Stimulated activated effector memory CD8-positive, alpha-beta T cell treated with anti-CD3 and anti-CD28 coated beads, Interleukin-12 subunit alpha, Interleukin-12 subunit beta, amount 100 ng/mL, for 72 hours (primary cell): Measurements from ENCODE around the gene SYMPK.
"Not testable (repeated sequence)": the region's sequence is repeated elsewhere in the genome, so short reads cannot be mapped to it uniquely, and the experiment has no call there.

Experiments used
- ATAC-seq: fragments of 150-1000 bp; cut with Tn5 transposase; 2 replicates; pipeline ENCODE4 v1.10.0; 2021
- DNase-seq, 2 donors: peaks; one replicate each; pipeline ENCODE4 v3.0.0; 2021 to 2022; ENCODE audit warnings: low spot score in 2 of 2
- H3K27ac Mint-ChIP-seq: one replicate; pipeline ENCODE4 v1.8.0; 2022; ENCODE audit warnings: mild to moderate bottlenecking, mixed read lengths
- H3K36me3 Mint-ChIP-seq: one replicate; pipeline ENCODE4 v1.8.0; 2022; ENCODE audit warnings: mild to moderate bottlenecking, mixed read lengths
- H3K4me1 Mint-ChIP-seq: one replicate; pipeline ENCODE4 v1.8.0; 2022; ENCODE audit warnings: mixed read lengths
- H3K4me3 Mint-ChIP-seq: one replicate; pipeline ENCODE4 v1.8.0; 2022; ENCODE audit warnings: mild to moderate bottlenecking, mixed read lengths
- H3K9me3 Mint-ChIP-seq: one replicate; pipeline ENCODE4 v1.8.0; 2022; ENCODE audit warnings: mixed read lengths

SYMPK gene

DNA sequence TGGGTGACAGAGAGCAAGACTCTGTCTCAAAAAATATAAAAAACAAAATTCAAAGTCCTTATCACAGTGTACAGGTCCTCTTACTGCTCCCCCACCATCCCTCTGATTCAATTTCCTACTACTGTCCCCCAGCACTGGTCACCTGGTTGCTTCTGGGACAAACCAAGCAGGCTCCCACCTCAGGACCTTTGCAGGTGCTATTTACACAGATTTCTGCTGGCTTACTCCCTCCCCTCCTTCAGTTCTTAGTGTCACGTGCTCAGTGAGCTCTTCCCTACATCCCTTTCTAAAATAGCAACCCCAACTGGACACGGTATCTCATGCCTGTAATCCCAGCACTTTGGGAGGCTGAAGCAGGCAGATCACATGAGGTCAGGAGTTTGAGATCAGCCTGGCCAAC lies 17.0 kb upstream of the SYMPK start:
- Mint-ChIP-seq H3K27ac (no peak overlapping the region), H3K4me3 (no peak overlapping the region), H3K9me3 (no peaks in the 10 kb centered on the region), H3K36me3 (peaks cover 6% of the 10 kb centered on the region), H3K4me1 (peaks cover 48% of the 10 kb centered on the region)
- ATAC-seq, result no peak
- DNase-seq, result no peak

DNA sequence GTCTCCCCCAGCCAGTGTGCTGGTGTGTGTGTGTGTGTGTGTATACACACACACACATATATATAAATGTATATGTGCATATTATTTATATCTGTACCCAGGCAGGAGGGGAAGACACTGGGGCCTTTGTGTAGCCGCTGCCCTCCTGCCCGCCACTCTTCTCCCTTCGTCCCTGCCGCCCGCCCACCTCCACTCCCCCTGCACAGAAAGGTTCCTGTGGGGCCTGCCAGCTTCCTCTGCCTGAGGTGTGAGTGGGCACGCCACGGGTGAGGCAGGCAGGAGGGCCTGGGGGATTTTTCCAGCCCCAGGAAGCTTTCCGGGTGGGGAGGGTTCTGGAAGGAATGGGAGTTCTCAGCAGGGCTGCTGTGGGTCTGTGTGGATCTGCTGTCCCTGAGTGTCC lies 16.1 kb upstream of the SYMPK start:
- DNase-seq (no peak), ATAC-seq (no peak)
- peaks cover 6% of the 10 kb centered on the region for H3K36me3 Mint-ChIP-seq
- H3K4me1 Mint-ChIP-seq, result peaks cover 48% of the 10 kb centered on the region
- H3K9me3 Mint-ChIP-seq, result no peaks in the 10 kb centered on the region
- no peak overlapping the region for H3K27ac Mint-ChIP-seq
- no peak overlapping the region for H3K4me3 Mint-ChIP-seq

DNA sequence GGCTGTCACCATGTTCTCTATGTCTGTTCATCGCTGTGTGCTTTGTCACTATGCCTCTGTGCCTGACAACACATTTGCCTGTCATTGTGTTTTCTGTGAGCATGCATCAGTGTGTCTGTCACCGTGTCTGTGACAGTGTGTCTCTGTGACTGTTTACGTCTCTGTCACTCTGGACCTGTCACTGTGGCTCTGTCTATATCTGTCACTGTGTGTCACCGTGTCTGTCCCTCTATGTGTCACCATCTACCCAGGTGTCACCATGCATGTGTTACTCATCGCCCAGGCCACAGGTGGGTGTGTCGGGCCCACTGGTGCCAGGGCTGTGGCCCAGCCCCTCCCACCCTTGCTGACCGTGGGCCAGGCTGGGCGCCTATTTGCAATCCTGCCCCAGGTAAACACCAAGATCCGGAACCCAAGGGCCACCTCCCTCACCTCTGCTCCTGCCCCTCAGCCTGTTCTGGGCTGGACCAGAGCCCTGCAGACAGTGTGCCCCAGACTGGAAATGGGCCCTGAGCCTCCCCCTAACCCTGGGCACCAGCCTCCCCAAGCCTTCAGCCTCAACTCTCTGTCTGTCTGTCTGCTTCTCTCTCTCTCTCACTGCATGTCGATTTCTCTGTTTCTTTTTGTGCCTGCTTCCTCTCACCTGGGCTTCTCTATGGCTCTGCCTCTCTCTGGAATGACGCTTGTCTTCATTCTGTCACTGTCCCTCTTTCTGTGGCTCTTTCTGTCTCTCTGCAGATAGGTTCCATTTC lies 15.3 kb upstream of the SYMPK start:
- DNase-seq, result no peak
- Mint-ChIP-seq H3K9me3 (no peaks in the 10 kb centered on the region), H3K27ac (peak overlapping the region; percentile 4), H3K4me3 (peak overlapping the region; percentile 39), H3K4me1 (peaks cover 40% of the 10 kb centered on the region), H3K36me3 (peaks cover 2% of the 10 kb centered on the region)
- peak; percentile 92 for ATAC-seq

DNA sequence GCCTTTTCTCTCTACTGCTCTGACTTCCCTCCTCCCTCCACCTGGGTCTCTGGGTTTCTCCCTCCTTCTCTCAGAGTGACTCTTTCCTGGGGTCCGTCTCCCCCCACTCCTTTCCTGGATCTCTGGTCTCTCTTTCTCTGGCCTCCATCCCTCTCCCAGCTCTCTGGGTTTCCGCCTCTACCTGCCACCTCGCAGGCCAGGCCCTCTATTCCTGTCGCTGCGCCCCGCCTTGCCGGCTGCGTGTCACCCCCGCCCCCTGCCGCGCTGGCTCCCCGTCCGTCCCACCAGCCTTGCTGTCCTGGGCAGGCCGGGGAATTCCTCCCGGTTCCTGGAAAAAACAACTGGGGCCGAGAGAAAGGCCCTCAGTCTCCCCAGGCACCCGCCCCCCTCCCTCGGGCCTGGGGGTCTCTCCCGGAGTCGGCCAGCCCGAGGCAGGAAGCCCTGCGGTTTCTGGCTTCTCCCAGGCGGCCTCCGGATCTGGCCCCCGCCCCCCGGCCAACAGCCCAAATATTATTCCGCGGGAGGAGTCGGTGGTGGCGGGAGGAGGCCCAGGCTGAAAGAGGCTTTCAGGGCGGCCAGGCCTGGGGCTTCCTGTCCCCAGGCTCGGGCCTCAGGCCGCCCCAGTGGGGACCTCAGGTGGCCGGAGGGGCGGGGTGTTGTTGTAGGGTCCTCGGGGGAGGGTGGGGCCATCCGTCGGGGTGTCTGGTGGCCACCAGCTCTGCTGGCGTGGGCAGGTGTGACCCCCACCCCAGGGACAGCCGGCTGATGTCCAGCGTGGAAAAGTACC lies 13.7 kb upstream of the SYMPK start:
- no peaks in the 10 kb centered on the region for H3K36me3 Mint-ChIP-seq
- ATAC-seq, result peak; percentile 35
- peaks cover 32% of the 10 kb centered on the region for H3K4me1 Mint-ChIP-seq
- no peaks in the 10 kb centered on the region for H3K9me3 Mint-ChIP-seq
- DNase-seq, result peak in 1 of 2 donors; percentile 63
- H3K4me3 Mint-ChIP-seq, result peak overlapping the region; percentile 39
- H3K27ac Mint-ChIP-seq, result peak overlapping the region; percentile 86

DNA sequence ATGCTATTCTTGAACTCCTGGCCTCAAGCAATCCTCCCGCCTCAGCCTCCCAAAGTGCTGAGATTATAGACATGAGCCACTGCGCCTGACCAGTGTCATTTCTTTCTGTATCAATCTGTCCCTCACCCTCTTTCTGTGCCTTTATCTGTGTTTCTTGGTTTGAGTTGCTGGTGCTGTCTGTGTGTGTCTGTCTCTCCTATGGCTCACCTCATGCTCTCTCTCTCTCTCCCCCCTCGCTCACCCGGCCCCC lies 13.1 kb upstream of the SYMPK start:
- peak overlapping the region; percentile 39 for H3K4me3 Mint-ChIP-seq
- DNase-seq (no peak), ATAC-seq (peak; percentile 80)
- H3K4me1 Mint-ChIP-seq, result peaks cover 27% of the 10 kb centered on the region
- H3K9me3 Mint-ChIP-seq, result no peaks in the 10 kb centered on the region
- no peaks in the 10 kb centered on the region for H3K36me3 Mint-ChIP-seq
- peak overlapping the region; percentile 86 for H3K27ac Mint-ChIP-seq

DNA sequence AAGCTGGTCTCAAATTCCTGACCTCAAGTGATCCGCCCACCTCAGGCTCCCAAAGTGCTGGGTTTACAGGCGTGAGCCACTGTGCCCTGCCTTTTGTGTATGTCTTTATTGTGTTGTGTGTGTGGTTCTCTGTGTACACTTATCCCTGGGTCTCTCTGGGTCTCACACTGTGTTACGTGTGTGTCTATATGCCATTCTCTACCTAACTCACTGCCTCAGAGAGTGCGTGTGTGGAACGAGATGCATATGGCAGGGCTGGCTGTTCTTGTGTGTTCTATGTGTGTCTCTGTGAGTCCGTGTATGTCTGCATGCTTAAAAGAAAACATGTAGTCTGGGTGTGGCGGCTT lies 11.6 kb upstream of the SYMPK start:
- peaks cover 27% of the 10 kb centered on the region for H3K4me1 Mint-ChIP-seq
- no peaks in the 10 kb centered on the region for H3K36me3 Mint-ChIP-seq
- H3K4me3 Mint-ChIP-seq, result no peak overlapping the region
- no peaks in the 10 kb centered on the region for H3K9me3 Mint-ChIP-seq
- ATAC-seq (no peak), DNase-seq (no peak)
- H3K27ac Mint-ChIP-seq, result no peak overlapping the region

DNA sequence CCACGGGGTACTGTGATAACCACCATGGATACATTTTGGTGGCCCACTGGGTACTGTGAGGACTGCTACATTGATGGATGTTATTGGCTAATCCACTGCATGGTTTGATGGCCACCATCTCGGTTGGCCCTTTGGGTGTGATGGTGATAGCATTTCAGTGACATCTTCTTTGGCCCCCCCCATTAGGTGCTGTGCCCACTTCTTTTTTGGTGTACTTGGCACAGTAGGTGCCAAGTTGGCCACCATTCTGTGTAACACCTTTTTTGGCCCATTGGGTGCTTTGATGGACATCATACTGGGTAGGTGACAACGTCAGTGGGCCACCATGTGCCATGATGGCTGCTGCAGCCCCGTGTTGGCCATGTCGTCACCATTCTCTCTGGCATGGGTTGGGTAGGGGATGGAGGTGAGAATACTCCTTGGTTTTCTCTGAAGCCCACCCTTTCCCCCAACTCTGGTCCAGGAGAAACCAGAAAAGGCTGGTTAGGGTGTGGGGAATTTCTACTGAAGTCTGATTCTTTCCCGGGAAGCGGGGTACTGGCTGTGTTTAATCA lies 10.3 kb upstream of the SYMPK start:
- ATAC-seq, result no peak
- H3K27ac Mint-ChIP-seq, result no peak overlapping the region

DNA sequence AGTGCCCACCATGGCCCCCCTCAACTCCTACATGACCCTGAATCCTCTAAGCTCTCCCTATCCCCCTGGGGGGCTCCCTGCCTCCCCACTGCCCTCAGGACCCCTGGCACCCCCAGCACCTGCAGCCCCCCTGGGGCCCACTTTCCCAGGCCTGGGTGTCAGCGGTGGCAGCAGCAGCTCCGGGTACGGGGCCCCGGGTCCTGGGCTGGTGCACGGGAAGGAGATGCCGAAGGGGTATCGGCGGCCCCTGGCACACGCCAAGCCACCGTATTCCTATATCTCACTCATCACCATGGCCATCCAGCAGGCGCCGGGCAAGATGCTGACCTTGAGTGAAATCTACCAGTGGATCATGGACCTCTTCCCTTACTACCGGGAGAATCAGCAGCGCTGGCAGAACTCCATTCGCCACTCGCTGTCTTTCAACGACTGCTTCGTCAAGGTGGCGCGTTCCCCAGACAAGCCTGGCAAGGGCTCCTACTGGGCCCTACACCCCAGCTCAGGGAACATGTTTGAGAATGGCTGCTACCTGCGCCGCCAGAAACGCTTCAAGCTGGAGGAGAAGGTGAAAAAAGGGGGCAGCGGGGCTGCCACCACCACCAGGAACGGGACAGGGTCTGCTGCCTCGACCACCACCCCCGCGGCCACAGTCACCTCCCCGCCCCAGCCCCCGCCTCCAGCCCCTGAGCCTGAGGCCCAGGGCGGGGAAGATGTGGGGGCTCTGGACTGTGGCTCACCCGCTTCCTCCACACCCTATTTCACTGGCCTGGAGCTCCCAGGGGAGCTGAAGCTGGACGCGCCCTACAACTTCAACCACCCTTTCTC lies 9.4 kb upstream of the SYMPK start:
- DNase-seq (no peak), ATAC-seq (no peak)
- Mint-ChIP-seq H3K36me3 (no peaks in the 10 kb centered on the region), H3K4me1 (peaks cover 12% of the 10 kb centered on the region), H3K4me3 (no peak overlapping the region), H3K27ac (no peak overlapping the region), H3K9me3 (no peaks in the 10 kb centered on the region)

More for the DNA sequence above, 10.3 kb upstream of the SYMPK start:
- Mint-ChIP-seq H3K4me1 (peaks cover 21% of the 10 kb centered on the region), H3K4me3 (no peak overlapping the region), H3K9me3 (no peaks in the 10 kb centered on the region), H3K36me3 (no peaks in the 10 kb centered on the region)
- DNase-seq, result no peak

DNA sequence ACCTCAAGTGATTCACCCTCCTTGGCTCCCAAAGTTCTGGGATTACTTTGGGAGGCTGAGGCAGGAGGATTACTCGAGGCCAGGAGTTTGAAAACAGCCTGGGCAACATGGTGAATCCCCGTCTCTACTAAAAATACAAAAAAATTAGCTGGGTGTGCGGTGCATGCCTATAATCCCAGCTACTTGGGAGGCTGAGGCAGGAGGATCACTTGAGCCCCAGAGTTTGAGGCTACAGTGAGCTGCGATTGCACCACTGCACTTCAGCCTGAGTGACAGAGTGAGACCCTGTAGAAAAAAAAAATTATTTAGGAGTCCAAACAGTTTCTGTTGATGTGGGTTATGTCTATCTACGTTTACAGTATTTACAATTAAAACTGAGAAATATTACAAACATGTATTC lies 7.9 kb upstream of the SYMPK start:
- no peak overlapping the region for H3K4me3 Mint-ChIP-seq
- no peaks in the 10 kb centered on the region for H3K9me3 Mint-ChIP-seq
- no peaks in the 10 kb centered on the region for H3K36me3 Mint-ChIP-seq
- no peak overlapping the region for H3K27ac Mint-ChIP-seq
- ATAC-seq, result no peak
- no peak for DNase-seq
- H3K4me1 Mint-ChIP-seq, result peaks cover under 1% of the 10 kb centered on the region

DNA sequence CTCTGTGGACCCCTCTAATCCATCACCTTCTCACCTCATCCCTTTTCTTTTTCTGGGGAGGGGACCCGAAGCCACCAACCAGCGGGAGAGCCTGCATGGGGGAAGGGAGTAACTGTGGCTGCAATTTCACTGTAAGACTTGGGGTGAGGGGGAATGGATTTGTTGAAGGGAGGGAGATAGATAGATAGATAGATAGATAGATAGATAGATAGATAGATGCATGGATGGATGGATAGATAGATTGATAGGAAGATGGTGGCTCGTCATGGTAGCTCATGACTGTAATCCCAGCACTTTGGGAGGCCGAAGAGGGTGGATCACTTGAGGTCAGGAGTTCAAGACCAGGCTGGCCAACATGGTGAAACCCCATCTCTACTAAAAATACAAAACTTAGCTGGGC lies 4.3 kb upstream of the SYMPK start:
- not testable (repeated sequence) for H3K9me3 Mint-ChIP-seq, H3K27ac Mint-ChIP-seq, DNase-seq, ATAC-seq, H3K4me3 Mint-ChIP-seq
- H3K4me1 Mint-ChIP-seq, result peaks cover 19% of the 10 kb centered on the region
- peaks cover 17% of the 10 kb centered on the region for H3K36me3 Mint-ChIP-seq

DNA sequence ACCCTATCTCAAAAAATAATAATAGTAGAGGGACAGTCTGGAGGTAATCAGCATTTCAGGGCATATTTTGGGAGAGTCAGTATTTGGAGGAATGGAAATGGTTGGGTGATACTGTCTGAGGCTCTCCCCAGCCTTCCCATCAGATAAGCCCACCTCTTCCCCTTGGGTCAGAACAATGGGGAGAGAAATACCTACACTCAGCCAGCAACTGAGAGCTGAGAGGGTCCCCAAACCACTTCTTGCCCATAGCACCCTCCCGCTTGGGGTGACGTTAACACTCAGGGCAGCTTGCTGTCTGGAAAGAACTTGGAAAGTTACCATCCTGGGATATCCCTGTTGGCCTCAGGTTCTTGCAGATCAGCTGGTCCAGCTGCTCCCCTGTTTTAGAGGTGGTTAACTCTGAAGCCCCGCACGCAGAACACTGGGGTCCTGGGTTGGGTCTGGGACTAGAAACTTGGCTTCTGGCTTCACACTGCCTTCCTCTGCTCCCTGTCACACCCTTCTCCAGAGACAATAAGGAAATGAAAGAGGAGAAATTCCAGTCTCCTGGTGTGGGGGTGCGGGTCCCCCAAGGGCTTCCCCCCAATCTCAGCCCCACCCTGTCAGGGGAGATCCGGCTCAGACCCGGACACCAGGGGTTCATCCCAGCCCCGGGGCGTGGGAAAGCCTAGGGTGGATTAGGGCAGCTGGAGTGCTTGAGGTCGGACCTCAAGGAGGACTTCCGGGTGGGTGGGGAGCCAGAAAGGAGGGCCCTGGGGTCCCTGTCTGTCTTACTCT lies 3.6 kb upstream of the SYMPK start:
- H3K4me1 Mint-ChIP-seq, result peaks cover 25% of the 10 kb centered on the region
- H3K4me3 Mint-ChIP-seq, result no peak overlapping the region
- no peak for DNase-seq
- no peak overlapping the region for H3K27ac Mint-ChIP-seq
- H3K36me3 Mint-ChIP-seq, result peaks cover 24% of the 10 kb centered on the region
- no peak for ATAC-seq
- H3K9me3 Mint-ChIP-seq, result no peaks in the 10 kb centered on the region

DNA sequence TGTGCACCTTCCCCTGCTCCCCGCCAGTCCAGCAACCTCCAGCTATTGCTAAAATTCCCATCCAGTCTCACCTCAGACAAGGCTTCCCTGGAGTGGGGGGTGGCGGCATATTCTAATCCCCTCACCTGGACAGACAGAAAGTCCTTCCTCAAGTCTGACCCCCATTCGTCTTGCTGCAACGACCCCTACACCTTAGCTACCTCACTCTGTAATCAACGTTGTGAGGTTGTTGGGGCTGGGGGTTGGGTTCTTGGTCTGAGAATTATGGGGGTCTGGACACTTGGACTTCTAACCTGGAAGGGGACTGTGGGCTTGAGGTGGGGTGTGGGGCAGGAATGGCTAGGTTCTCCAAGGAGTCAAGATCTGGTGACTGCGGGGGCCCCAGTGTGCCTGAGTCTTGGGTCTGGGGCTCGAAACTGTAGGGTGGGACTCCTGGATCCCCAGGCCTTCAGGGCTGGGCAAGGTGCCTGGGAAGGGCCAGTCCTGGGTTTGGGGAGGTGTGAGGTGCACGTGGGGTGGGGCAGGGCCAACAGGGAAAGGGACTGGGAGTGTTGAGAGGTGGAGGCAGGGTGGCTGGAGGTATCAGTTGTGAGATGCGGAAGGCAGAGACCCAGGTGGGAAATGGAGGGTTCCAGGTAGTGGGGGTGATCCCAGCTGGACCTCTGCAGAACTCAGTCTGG lies 2.5 kb upstream of the SYMPK start:
- ATAC-seq (no peak), DNase-seq (no peak)
- no peak overlapping the region for H3K27ac Mint-ChIP-seq
- peaks cover 26% of the 10 kb centered on the region for H3K4me1 Mint-ChIP-seq
- peaks cover 36% of the 10 kb centered on the region for H3K36me3 Mint-ChIP-seq
- no peaks in the 10 kb centered on the region for H3K9me3 Mint-ChIP-seq
- peak overlapping the region; percentile 94 for H3K4me3 Mint-ChIP-seq

DNA sequence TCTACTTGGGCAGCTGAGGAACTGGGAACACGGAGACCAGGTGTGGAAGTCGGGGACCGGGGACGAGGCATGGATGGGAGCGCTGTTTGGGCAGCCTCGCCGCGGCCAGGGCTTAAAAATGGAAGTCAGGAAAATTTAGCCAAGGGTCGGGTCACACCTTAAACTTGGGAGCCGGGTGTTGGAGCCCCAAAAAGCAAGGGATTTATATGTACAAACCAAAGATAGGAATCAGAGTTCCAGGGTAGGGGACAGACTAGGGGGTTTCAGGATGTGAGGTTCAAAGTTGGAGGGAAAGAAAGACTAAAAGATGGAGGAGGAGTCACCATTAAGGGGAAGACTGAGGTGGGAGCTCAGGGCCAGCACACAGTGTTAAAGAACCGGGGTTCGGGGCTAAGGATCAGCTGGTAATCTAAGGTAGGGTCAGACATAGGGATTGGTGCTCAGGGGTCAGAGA lies 1.7 kb upstream of the SYMPK start:
- H3K4me3 Mint-ChIP-seq, result peak overlapping the region; percentile 94

DNA sequence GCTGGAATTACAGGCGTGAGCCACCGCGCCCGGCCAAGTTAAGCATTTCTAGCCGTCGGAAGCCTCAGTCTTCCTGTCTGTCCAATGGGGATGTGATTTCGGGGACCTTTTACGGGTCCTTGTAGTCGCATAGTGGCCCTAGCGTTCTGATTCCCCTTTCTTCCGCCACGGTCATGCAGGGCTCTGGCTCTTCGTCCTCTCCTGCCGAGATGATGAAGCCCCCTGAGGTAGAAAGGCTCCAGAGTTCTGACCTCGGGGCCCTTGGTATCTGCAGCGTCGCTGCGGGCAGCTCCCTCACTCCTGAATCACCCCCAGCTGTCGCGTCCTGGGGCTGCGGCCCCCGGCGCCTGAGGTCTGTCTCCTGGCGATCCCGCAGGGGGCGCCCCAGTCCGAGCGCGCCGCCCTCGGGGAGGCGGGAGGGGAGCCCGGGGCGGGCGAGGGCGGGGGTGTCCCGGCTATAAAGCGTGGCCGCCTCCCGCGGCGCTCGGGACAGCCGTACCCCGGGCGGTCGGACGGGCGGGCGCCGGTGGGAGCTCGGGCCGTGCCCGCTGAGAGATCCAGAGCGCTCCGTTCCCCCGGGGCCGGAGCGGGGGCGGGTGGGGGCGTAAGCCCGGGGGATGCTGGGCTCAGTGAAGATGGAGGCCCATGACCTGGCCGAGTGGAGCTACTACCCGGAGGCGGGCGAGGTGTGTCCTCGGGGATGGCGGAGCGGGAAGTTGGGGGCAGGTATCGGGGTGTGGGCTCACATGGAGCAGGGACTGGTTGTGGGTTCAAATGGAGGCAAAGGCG lies 1.1 kb upstream of the SYMPK start, which contains the start of gene FOXA3:
FOXA3 (plus strand) TSS at position 487 of the 789 bp plus-strand sequence; CDS start at position 618, 131 bp downstream.
- Mint-ChIP-seq H3K4me3 (peak within 1 kb of the TSS; percentile 94), H3K36me3 (peaks cover 50% of the 10 kb centered on the region), H3K9me3 (no peaks in the 10 kb centered on the region), H3K4me1 (peaks cover 36% of the 10 kb centered on the region), H3K27ac (peak within 1 kb of the TSS; percentile 95)
- DNase-seq (peak; percentile 72 to 83), ATAC-seq (peak; percentile 62)

More for the DNA sequence above, 1.7 kb upstream of the SYMPK start:
- ATAC-seq (no peak), DNase-seq (no peak)
- Mint-ChIP-seq H3K27ac (peak overlapping the region; percentile 95), H3K9me3 (no peaks in the 10 kb centered on the region), H3K36me3 (peaks cover 43% of the 10 kb centered on the region), H3K4me1 (peaks cover 31% of the 10 kb centered on the region)
